Measurements from ENCODE around the gene VSTM1.
"Not testable (repeated sequence)": the region's sequence is repeated elsewhere in the genome, so short reads cannot be mapped to it uniquely, and the experiment has no call there.

VSTM1 gene, protein sequence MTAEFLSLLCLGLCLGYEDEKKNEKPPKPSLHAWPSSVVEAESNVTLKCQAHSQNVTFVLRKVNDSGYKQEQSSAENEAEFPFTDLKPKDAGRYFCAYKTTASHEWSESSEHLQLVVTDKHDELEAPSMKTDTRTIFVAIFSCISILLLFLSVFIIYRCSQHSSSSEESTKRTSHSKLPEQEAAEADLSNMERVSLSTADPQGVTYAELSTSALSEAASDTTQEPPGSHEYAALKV

DNA sequence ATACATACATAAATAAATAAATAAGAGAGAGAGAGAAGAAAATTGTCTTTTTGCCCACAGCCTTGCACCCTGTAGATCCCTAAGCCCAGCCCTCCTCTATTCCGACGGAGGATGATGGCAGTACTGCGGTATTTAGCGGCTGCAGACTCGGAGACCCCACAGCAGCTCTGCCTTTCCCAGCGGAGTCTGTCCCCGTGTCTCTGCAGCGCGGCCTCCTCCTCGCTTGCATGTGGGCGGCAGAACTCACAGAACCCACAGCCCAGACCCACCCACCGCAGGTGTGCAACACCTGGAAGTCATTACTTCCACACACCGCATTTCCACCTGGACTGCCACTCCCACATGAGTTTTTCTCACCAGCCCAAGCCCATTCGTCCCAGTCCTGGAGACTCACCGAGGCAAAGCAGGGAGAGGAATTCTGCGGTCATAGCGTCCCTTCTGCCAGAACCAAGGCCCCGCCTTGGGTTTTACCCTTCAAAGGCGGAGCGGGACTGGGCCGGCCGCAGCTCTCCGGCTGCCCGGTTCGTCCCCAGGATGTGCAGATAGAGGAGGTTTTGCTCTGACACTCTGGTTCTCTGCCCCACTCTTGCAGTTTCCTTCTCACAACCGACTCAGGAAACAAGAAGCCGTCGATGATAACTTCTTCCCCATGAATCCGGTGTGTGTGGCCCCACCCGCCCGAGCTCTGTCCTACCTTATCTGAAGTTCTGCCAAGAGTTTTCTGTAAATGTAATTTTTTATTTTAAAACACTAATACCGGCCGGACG is at the start of gene VSTM1:
Gene VSTM1, minus strand, starts transcription at position 548 of the 767 bp plus-strand sequence. Its CDS starts 120 bp downstream, at position 428.
- no peaks in the 10 kb centered on the region for H3K79me2 ChIP-seq (ENCODE audit: control insufficient read depth, insufficient read depth, low read length, unreplicated experiment)
- no peak within 1 kb of the TSS for H3K27ac ChIP-seq (ENCODE audit: low read depth, low read length)
- no peaks in the 10 kb centered on the region for H3K4me1 ChIP-seq (ENCODE audit: control insufficient read depth, insufficient read depth, low read length, unreplicated experiment)
- H3K27me3 ChIP-seq (ENCODE audit: insufficient read depth, low read length) = peaks cover 6% of the 10 kb centered on the region; the same call in 1 of the 2 replicates
- no peak within 1 kb of the TSS for H3K4me3 ChIP-seq (ENCODE audit: low read depth, low read length)
- no peaks in the 10 kb centered on the region for H3K36me3 ChIP-seq (ENCODE audit: insufficient read depth, low read length)
- no peak within 1 kb of the TSS for H2AFZ ChIP-seq (ENCODE audit: low read length, unreplicated experiment)

DNA sequence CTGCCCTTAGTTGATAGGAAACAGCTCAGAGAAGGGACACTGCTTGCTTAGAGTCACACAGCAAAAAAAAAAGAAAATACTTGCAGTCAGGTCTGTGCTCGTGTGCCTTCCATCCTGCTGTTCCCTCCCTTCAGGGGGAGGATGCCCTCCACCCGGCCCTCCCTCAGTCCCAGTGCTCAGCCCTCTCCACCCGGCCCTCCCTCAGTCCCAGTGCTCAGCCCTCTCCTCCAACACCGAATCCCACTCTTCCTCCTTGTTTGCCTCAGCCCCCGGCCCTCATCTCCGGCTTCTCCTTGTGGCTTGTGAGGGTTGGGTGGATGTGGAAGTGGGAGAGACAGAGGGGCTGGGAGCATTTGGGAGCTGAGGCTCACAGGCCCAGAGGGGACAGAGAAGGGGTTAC is 46.0 kb upstream of the VSTM1 start:
- H3K27me3 ChIP-seq (ENCODE audit: insufficient read depth, low read length) = no peaks in the 10 kb centered on the region
- H3K4me1 ChIP-seq (ENCODE audit: control insufficient read depth, insufficient read depth, low read length, unreplicated experiment) = no peaks in the 10 kb centered on the region
- no peak overlapping the region for H3K27ac ChIP-seq (ENCODE audit: low read depth, low read length)
- H3K36me3 ChIP-seq (ENCODE audit: insufficient read depth, low read length) = no peaks in the 10 kb centered on the region
- no peak overlapping the region for H3K4me3 ChIP-seq (ENCODE audit: low read depth, low read length)
- no peak overlapping the region for H2AFZ ChIP-seq (ENCODE audit: low read length, unreplicated experiment)
- H3K79me2 ChIP-seq (ENCODE audit: control insufficient read depth, insufficient read depth, low read length, unreplicated experiment) = peaks cover 2% of the 10 kb centered on the region

DNA sequence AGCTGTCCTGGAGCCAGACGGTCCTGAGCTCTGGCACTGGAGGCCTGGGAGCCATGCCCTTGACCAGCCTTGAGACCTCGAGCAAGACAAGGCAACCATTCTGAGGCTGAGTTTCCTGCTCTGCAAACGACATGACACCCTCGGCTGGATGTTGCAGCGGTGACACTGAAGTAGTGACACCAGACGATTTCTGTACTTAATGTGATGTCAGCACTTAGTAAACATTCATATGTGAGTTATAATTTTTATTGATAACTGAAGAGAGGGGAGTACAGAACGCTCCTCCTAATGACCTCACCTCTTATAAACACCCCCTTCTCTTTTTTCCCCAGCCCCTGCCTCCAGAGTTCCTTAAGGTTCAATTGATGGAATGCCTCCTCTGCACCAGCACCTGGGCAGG is 44.8 kb upstream of the VSTM1 start:
- H3K79me2 ChIP-seq (ENCODE audit: control insufficient read depth, insufficient read depth, low read length, unreplicated experiment) = peaks cover 6% of the 10 kb centered on the region
- no peak overlapping the region for H3K27ac ChIP-seq (ENCODE audit: low read depth, low read length)
- no peaks in the 10 kb centered on the region for H3K36me3 ChIP-seq (ENCODE audit: insufficient read depth, low read length)
- no peak overlapping the region for H2AFZ ChIP-seq (ENCODE audit: low read length, unreplicated experiment)
- no peak overlapping the region for H3K4me3 ChIP-seq (ENCODE audit: low read depth, low read length)
- H3K4me1 ChIP-seq (ENCODE audit: control insufficient read depth, insufficient read depth, low read length, unreplicated experiment) = no peaks in the 10 kb centered on the region
- H3K27me3 ChIP-seq (ENCODE audit: insufficient read depth, low read length) = no peaks in the 10 kb centered on the region

DNA sequence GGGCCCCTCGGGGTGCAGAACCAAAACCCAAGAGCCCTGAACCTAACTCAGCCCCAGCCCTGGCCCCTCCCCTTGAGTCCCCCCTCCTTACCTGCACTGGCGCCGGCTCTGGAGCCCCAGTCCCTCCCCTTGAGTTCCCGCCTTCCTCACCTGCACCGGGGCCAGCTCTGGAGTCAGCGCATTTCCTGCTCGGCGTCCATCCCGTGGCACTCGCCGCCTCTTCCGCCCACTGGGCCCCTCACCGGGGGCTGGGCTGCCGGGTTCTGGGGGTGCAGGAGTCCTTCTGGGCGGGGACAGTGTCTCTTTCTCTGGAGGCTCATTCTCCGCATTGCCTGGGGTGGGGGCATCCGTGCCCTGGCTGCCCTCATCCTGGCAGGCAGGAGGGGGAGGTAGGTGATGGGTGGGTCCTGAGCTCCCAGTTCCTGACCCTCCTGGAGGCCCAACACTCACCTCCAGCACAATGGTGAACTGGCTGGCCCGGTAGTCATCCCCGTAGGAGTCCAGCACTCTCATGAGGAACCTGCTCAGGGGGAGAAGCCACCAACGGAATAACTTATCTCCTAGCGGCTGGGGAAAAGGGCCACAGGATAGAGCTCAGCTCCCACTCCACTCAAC is 44.3 kb upstream of the VSTM1 start:
- Histone ChIP-seq H3K4me1 (ENCODE audit: control insufficient read depth, insufficient read depth, low read length, unreplicated experiment) (no peaks in the 10 kb centered on the region), H3K27ac (ENCODE audit: low read depth, low read length) (no peak overlapping the region), H3K79me2 (ENCODE audit: control insufficient read depth, insufficient read depth, low read length, unreplicated experiment) (peaks cover 11% of the 10 kb centered on the region), H3K27me3 (ENCODE audit: insufficient read depth, low read length) (no peaks in the 10 kb centered on the region), H3K4me3 (ENCODE audit: low read depth, low read length) (no peak overlapping the region), H2AFZ (ENCODE audit: low read length, unreplicated experiment) (no peak overlapping the region), H3K36me3 (ENCODE audit: insufficient read depth, low read length) (no peaks in the 10 kb centered on the region)

DNA sequence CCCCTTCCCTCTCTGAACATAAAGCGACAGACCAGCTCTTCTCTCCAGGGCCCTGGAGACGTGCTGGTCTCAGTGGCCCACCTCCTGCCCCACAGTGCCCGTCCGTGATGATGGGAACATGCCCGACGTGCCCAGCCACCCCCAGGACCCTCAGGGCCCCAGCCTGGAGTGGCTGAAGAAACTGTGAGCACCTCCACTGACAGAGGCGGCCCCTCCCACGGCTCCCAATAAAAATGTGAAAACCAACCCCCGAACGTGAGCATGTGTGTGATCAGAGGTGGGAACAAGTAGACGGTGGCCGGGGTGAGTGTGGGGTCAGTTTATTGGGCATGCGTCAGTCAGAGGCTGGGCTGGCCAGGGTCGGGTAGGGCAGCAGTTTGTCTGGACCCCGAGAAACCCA is 43.0 kb upstream of the VSTM1 start:
- Histone ChIP-seq H3K27ac (ENCODE audit: low read depth, low read length) (no peak overlapping the region), H2AFZ (ENCODE audit: low read length, unreplicated experiment) (no peak overlapping the region), H3K4me3 (ENCODE audit: low read depth, low read length) (no peak overlapping the region), H3K27me3 (ENCODE audit: insufficient read depth, low read length) (no peaks in the 10 kb centered on the region), H3K36me3 (ENCODE audit: insufficient read depth, low read length) (no peaks in the 10 kb centered on the region), H3K4me1 (ENCODE audit: control insufficient read depth, insufficient read depth, low read length, unreplicated experiment) (no peaks in the 10 kb centered on the region), H3K79me2 (ENCODE audit: control insufficient read depth, insufficient read depth, low read length, unreplicated experiment) (peaks cover 14% of the 10 kb centered on the region)

DNA sequence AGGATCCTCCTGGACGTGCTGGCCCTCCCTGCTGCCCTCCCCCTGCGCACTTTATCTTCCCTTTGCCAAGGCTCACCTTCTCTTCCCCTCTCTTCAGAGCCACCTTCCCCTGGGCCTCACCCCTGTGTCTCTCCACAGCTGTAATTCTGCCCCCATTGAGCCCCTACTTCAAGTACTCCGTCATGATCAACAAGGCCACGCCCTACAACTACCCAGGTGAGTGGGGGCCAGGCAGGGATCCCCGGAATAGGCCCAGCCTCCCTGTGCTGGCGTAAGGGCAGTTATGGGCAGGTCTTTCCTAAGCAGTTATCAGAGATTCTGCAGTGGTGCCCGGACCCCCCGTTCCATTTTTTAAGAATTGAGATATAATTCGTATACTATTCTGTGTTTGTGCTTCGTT is 42.1 kb upstream of the VSTM1 start:
- Histone ChIP-seq H3K4me1 (ENCODE audit: control insufficient read depth, insufficient read depth, low read length, unreplicated experiment) (no peaks in the 10 kb centered on the region), H3K79me2 (ENCODE audit: control insufficient read depth, insufficient read depth, low read length, unreplicated experiment) (peaks cover 14% of the 10 kb centered on the region), H2AFZ (ENCODE audit: low read length, unreplicated experiment) (no peak overlapping the region), H3K4me3 (ENCODE audit: low read depth, low read length) (no peak overlapping the region), H3K27ac (ENCODE audit: low read depth, low read length) (no peak overlapping the region), H3K36me3 (ENCODE audit: insufficient read depth, low read length) (no peaks in the 10 kb centered on the region), H3K27me3 (ENCODE audit: insufficient read depth, low read length) (no peaks in the 10 kb centered on the region)

DNA sequence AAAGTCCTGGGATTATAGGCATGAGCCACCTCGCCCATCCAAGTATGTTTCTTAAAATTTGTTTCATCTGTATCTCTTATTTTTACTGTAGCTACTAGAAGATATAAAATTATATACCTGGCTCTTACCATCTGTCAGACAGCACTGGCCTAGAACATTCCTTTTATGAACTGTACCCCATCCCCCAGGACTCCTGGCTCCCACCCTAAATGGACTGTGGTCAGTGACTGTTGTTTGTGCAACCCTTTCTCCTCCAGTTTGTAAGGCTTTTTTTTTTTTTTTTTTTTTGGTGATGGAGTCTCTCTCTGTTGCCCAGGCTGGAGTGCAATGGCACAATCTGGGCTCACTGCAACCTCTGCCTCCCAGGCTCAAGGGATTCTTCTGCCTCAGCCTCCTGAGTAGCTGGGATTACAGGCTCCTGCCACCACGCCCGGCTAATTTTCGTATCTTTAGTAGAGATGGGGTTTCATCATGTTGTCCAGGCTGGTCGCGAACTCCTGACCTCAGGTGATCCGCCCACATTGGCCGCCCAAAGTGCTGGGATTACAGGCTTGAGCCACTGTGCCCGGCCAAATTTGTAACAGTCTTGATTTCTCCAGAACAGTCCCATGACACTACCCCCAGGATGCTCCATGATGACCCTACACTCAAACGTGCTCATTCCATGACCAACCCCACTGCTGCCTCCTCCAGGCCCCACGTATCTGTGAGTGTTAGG is 41.5 kb upstream of the VSTM1 start:
- H2AFZ ChIP-seq (ENCODE audit: low read length, unreplicated experiment) = no peak overlapping the region
- H3K27ac ChIP-seq (ENCODE audit: low read depth, low read length) = no peak overlapping the region
- H3K4me3 ChIP-seq (ENCODE audit: low read depth, low read length) = no peak overlapping the region
- peaks cover 14% of the 10 kb centered on the region for H3K79me2 ChIP-seq (ENCODE audit: control insufficient read depth, insufficient read depth, low read length, unreplicated experiment)
- no peaks in the 10 kb centered on the region for H3K36me3 ChIP-seq (ENCODE audit: insufficient read depth, low read length)
- H3K4me1 ChIP-seq (ENCODE audit: control insufficient read depth, insufficient read depth, low read length, unreplicated experiment) = no peaks in the 10 kb centered on the region
- H3K27me3 ChIP-seq (ENCODE audit: insufficient read depth, low read length) = no peaks in the 10 kb centered on the region

DNA sequence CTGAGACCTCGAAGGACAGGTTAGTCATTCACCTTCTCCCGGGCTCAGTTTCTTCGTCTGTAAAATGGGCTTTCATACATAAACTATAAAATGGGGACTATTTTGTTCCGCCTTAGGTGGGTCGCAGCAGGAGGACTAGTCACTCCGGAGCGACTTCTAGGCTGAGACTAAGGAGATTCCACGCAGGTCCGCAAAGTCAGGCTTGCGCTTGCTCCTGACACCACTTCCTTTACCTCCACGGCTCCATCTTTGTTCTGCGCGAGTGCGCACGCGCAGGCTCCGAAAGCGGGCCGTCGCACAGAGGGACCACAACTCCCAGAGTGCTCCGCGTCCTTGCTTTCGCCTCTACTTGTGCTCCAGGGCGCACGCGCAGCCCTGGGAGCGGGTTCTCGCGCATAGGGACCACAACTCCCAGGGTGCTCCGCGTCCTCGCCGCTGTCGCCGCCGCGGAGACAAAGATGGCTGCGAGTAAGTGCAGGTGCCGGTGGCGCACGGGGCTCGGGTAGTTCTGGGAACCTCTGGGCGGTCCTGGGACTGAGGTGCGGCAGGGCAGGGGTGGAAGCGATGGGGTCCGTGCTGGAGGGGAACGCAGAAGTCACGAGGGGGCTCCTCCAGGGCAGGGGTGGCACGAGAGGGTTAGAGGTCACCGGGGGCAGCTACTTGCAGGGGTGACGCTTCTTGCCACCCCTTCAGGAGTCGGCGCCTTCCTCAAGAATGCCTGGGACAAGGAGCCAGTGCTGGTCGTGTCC is 38.9 kb upstream of the VSTM1 start, which contains the start of gene NDUFA3:
Gene NDUFA3, plus strand, starts transcription at position 435 of the 749 bp plus-strand sequence. Its CDS starts 24 bp downstream, at position 459.
- no peak within 1 kb of the TSS for H3K27ac ChIP-seq (ENCODE audit: low read depth, low read length)

DNA sequence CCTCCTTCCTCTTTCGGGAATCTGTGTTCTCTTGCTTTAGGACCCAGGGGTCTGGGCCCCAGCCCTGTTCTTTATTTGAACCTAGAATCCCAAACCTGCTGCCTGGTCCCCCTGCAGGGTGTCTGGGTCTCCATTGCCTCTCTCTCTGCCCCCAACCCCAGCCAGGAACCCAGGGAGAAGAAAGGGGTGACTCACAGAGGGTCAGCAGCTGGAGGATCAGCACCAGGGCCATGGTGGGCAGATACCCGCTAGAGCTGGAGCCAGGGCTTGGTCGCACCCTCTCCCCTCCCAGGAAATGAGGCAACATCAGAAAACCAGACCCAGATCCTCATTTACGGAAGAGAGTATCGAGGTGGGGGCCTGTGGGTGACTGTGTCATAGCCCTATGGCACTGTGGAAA is 36.9 kb upstream of the VSTM1 start, which contains the start of gene OSCAR:
Gene OSCAR, minus strand, starts transcription at position 243 of the 400 bp plus-strand sequence. Its CDS starts 11 bp downstream, at position 232.
- no peak within 1 kb of the TSS for H3K4me3 ChIP-seq (ENCODE audit: low read depth, low read length)

More for the DNA sequence above, 38.9 kb upstream of the VSTM1 start, which contains the start of gene NDUFA3:
- peaks cover 14% of the 10 kb centered on the region for H3K79me2 ChIP-seq (ENCODE audit: control insufficient read depth, insufficient read depth, low read length, unreplicated experiment)
- peak within 1 kb of the TSS; percentile 38 for H2AFZ ChIP-seq (ENCODE audit: low read length, unreplicated experiment)
- H3K27me3 ChIP-seq (ENCODE audit: insufficient read depth, low read length) = no peaks in the 10 kb centered on the region
- peak within 1 kb of the TSS; percentile 85 for H3K4me3 ChIP-seq (ENCODE audit: low read depth, low read length)
- H3K36me3 ChIP-seq (ENCODE audit: insufficient read depth, low read length) = no peaks in the 10 kb centered on the region
- H3K4me1 ChIP-seq (ENCODE audit: control insufficient read depth, insufficient read depth, low read length, unreplicated experiment) = no peaks in the 10 kb centered on the region

DNA sequence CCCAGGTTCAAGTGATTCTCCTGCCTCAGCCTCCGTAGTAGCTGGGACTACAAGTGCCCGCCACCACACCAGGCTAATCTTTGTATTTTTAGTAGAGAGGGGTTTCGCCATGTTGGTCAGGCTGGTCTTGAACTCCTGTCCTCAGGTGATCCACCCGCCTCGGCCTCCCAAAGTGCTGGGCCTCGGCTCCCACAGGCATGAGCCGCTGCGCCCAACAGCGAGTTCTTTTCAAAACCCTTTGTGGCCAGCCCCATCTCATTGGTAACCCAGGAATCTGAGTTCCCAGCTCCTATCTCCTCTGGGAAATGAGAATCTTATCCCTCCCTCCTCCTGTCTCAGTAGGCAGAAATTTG is 36.2 kb upstream of the VSTM1 start:
- H3K4me1 ChIP-seq (ENCODE audit: control insufficient read depth, insufficient read depth, low read length, unreplicated experiment); H2AFZ ChIP-seq (ENCODE audit: low read length, unreplicated experiment); H3K27ac ChIP-seq (ENCODE audit: low read depth, low read length); H3K36me3 ChIP-seq (ENCODE audit: insufficient read depth, low read length); H3K4me3 ChIP-seq (ENCODE audit: low read depth, low read length); H3K27me3 ChIP-seq (ENCODE audit: insufficient read depth, low read length): not testable (repeated sequence)
- H3K79me2 ChIP-seq (ENCODE audit: control insufficient read depth, insufficient read depth, low read length, unreplicated experiment) = peaks cover 14% of the 10 kb centered on the region

More for the DNA sequence above, 36.9 kb upstream of the VSTM1 start, which contains the start of gene OSCAR:
- no peaks in the 10 kb centered on the region for H3K36me3 ChIP-seq (ENCODE audit: insufficient read depth, low read length)
- H3K27me3 ChIP-seq (ENCODE audit: insufficient read depth, low read length) = no peaks in the 10 kb centered on the region
- no peaks in the 10 kb centered on the region for H3K4me1 ChIP-seq (ENCODE audit: control insufficient read depth, insufficient read depth, low read length, unreplicated experiment)
- H2AFZ ChIP-seq (ENCODE audit: low read length, unreplicated experiment) = no peak within 1 kb of the TSS
- H3K27ac ChIP-seq (ENCODE audit: low read depth, low read length) = no peak within 1 kb of the TSS
- H3K79me2 ChIP-seq (ENCODE audit: control insufficient read depth, insufficient read depth, low read length, unreplicated experiment) = peaks cover 14% of the 10 kb centered on the region
